ENCODE data around the gene RPS5.
"Not testable (repeated sequence)": the region's sequence is repeated elsewhere in the genome, so short reads cannot be mapped to it uniquely, and the experiment has no call there.

The RPS5 gene

GRCh38 chr19:58398545-58398944 is 11.5 kb downstream of the RPS5 start:
- POLR2A ChIA-PET, result no interaction called here
- CTCF ChIA-PET, result no interaction called here

DNA sequence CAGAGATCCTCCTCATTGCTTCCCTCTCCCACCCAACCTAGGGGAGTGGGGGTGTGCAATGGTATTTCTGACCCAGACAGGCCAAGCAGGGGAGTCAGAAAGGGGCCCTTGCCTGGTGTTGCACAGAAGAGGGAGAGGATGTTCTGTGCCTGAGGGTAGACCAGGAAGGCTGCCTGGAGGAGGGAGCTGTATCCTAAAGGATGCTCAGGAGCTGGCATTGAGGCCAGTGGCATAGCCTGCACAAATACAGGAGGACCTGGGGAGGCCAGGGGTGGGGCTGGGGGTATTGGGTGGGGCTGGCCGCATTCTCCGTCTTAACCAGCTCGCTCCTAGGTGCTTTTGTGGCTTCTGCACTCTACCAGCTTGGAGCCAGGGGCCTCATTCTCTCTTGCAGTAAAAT is 12.8 kb downstream of the RPS5 start:
- ChIA-PET POLR2A (interaction anchor here (1.2 kb wide), 1 partner anchor 12 kb away, joined by 5 read pairs; no protein-coding TSS in a partner anchor), CTCF (no interaction called here)
- DNase-seq (ENCODE audit: extremely low spot score), result no peak
- TF ChIP-seq, protein P1, sequence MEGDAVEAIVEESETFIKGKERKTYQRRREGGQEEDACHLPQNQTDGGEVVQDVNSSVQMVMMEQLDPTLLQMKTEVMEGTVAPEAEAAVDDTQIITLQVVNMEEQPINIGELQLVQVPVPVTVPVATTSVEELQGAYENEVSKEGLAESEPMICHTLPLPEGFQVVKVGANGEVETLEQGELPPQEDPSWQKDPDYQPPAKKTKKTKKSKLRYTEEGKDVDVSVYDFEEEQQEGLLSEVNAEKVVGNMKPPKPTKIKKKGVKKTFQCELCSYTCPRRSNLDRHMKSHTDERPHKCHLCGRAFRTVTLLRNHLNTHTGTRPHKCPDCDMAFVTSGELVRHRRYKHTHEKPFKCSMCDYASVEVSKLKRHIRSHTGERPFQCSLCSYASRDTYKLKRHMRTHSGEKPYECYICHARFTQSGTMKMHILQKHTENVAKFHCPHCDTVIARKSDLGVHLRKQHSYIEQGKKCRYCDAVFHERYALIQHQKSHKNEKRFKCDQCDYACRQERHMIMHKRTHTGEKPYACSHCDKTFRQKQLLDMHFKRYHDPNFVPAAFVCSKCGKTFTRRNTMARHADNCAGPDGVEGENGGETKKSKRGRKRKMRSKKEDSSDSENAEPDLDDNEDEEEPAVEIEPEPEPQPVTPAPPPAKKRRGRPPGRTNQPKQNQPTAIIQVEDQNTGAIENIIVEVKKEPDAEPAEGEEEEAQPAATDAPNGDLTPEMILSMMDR (IDR thresholded peaks at IDR 0.05; ENCODE audit: control extremely low read depth, extremely low read depth, low read depth, missing control alignments), result no peak

More at GRCh38 chr19:58398545-58398944, 11.5 kb downstream of the RPS5 start:
- TF ChIP-seq, protein P1 (IDR thresholded peaks at IDR 0.05; ENCODE audit: control extremely low read depth, extremely low read depth, low read depth, missing control alignments), result no peak
- DNase-seq (ENCODE audit: extremely low spot score), result no peak

DNA sequence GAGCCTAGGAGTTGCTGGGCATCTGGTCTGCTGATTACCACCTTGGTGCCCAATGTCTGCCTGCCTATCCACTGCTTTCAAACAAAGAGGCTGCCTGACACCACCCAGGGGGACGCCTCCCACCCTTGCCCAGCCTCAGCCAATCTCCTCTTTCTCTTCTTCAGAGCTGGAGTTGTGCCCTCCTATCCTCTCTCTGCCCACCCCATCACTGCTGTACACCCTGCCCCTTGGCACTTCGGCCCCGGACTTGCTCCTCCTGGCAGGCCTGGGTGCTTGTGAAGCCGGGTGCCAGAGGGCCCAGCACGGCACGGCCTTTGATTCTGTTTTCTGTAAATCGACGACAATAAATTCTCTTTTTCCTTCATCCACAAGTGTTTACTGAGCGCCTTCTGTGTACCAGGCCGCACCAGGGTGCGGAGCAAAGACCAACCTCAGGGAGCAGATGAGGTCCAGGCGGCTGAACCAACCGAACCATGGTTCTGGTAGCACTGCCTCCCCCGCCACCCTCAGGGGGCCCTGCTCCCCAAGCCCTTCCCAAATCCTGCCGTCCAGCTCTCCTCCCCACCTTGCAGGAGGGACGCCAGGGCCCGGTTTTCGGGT is 13.3 kb downstream of the RPS5 start:
- CTCF ChIA-PET, result no interaction called here
- DNase-seq (ENCODE audit: extremely low spot score), result no peak
- POLR2A ChIA-PET, result interaction anchor here (1.2 kb wide), 1 partner anchor 12 kb away, joined by 5 read pairs; no protein-coding TSS in a partner anchor
- TF ChIP-seq, protein P1 (IDR thresholded peaks at IDR 0.05; ENCODE audit: control extremely low read depth, extremely low read depth, low read depth, missing control alignments), result no peak

GRCh38 chr19:58400916-58401839 is 14.1 kb downstream of the RPS5 start:
- CTCF ChIA-PET, result no interaction called here
- peak; percentile 99 for DNase-seq (ENCODE audit: extremely low spot score)
- TF ChIP-seq, protein P1 (IDR thresholded peaks at IDR 0.05; ENCODE audit: control extremely low read depth, extremely low read depth, low read depth, missing control alignments), result no peak
- POLR2A ChIA-PET, result no interaction called here

DNA sequence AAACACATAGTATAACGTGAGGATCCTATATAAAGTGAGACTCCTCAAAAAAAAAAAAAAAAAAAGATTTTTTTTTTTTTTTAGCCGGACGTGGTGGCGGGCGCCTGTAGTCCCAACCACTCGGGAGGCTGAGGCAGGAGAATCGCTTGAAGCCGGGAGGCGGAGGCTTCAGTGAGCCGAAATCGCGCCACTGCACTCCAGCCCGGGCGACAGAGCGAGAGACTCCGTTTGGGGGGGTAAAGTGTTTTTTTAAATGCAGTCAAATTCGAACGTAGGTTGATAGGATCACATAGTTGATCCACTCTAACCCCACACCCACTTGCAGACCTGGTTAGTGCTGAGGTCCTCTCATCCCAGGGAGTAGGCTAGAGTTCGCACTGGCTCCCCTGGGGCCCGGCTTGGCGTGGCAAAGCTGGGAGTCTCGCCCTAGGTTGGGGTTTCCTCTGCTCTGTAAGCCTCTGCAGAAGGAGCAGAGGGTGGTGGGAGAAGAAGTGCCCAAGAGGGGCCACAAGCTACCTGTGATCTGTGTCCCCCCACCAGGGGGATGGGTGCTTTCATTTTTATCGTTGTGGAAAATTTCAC is 14.9 kb downstream of the RPS5 start:
- TF ChIP-seq, protein P1 (IDR thresholded peaks at IDR 0.05; ENCODE audit: control extremely low read depth, extremely low read depth, low read depth, missing control alignments), result no peak
- DNase-seq (ENCODE audit: extremely low spot score), result no peak
- POLR2A ChIA-PET, result interaction anchor here (0.7 kb wide), 1 partner anchor 1047 kb away, joined by 14 read pairs; no protein-coding TSS in a partner anchor
- CTCF ChIA-PET, result interaction anchor here (1.0 kb wide), 1 partner anchor 20 kb away, joined by 3 read pairs; no protein-coding TSS in a partner anchor

GRCh38 chr19:58403920-58404478 is 16.9 kb downstream of the RPS5 start:
- POLR2A ChIA-PET; DNase-seq (ENCODE audit: extremely low spot score); CTCF ChIA-PET: not testable (repeated sequence)
